Embryonic facial prominence (tissue), 1 donor: ENCODE data around the gene P2RX1.
A peak's percentile ranks its signal among the peaks of the same experiment; 100 is the strongest.
"Not testable (repeated sequence)": the region's sequence is repeated elsewhere in the genome, so short reads cannot be mapped to it uniquely, and the experiment has no call there.

Experiments
- DNase-seq: peaks from one replicate; pipeline ENCODE4 v3.0.0-alpha.2; 2016; ENCODE audit errors: extremely low spot score

The P2RX1 gene

DNA sequence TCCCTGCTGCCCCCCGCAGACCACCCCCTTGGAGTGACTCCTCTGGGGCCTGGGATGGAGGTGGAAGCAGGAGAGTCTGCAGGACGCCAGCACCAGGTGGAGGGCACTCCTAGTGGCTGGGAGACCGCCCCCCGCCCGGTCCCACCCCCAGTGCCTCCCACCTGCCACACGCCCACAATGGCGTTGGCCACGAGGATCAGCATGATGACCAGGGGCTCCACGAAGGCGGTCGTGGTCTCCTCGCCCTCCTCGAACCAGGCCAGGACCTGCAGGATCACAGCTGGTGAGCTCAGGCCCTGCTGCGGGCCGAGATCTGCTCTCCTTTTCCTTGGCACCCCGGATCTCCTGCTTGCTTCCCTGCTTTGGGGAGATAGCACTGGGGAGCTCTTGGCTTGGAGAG lies 35.2 kb upstream of the P2RX1 start:
- no peak for DNase-seq

DNA sequence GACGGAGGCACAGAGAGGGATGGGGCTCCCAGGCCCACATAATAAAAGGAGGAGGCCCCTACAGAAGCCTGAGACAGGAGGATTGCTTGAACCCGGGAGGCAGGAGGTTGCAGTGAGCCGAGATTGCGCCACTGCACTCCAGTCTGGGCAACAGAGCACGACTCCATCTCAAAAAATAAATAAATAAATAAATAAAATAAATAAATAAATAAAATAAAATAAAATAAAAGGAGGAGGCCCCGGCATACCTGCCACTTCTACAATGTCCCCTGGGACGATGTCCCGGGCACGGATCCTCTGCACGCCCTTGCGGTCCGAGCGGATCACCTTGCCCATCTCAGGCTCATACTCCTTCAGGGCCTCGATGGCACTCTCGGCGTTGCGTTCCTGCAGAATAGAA lies 34.7 kb upstream of the P2RX1 start:
- no peak for DNase-seq

DNA sequence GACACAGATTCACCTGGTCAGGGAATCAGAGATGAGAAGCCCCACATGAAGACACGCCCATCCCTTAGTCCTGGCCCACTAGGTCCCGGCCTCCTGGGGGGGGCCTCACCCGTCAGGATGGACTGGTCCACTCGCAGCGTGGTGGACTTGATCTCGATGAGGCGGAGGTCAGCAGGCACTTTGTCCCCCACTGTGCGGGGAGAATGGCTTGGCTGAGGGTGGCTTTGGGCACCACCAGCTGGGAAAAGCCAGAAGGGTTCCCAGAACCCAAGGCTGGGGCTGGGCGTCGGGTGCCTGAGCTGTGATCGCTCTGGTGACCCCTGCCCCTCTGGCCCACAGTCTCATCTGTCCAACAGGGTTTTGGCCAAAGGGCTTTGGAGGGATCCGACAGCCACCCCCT lies 34.3 kb upstream of the P2RX1 start:
- no peak for DNase-seq

DNA sequence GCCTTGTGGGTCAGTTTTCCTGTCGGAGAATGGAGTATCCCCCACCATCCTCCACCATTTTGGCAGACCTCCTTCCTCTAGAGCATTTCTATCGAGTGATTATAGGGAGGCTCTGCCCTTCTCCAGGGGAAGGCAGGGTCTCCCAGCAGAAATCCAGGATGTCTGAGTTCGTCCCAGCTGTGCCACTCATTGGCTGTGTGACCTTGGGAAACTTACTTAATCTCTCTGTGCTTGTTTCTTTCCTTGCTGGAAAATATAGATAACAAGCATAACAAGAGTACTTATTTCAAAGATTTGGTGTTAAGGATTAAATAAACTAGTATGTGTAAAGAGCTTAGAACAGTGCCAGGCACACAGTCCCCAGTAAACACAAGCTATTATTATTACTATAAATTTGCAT lies 33.2 kb upstream of the P2RX1 start:
- DNase-seq = no peak

DNA sequence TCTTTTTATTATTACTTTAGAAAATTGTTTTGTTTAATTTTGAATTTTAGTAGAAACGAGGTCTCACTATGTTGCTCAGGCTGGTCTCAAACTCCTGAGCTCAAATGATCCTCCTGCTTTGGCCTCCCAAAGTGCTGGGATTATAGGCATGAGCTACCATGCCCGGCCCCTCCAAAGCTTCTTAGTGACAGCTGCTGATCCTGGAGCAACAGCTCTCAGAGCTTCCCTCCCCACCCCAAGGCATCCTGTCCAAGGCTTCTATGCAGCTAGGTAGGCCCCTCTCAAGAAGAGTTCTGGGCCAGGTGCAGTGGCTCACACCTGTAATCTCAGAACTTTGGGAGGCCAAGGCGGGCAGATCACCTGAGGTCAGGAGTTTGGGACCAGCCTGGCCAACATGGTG lies 32.3 kb upstream of the P2RX1 start:
- not testable (repeated sequence) for DNase-seq

DNA sequence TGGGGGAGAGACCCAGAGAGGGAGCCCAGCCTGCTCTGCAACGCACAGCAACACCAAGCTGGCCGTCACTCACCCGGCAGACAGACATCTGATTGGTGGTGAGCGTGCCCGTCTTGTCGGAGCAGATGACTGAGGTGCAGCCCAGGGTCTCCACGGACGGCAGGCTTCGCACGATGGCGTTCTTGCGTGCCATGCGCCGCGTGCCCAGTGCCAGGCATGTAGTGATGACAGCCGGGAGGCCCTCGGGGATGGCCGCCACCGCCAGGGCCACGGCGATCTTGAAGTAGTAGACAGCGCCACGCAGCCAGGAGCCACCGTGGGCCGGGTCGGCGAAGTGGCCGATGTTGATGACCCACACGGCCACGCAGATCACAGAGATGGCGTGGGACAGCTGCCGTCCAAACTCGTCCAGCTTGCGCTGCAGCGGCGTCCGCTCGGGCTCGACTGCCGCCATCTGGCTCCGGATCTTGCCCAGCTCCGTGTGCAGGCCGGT lies 31.1 kb upstream of the P2RX1 start:
- DNase-seq = no peak

DNA sequence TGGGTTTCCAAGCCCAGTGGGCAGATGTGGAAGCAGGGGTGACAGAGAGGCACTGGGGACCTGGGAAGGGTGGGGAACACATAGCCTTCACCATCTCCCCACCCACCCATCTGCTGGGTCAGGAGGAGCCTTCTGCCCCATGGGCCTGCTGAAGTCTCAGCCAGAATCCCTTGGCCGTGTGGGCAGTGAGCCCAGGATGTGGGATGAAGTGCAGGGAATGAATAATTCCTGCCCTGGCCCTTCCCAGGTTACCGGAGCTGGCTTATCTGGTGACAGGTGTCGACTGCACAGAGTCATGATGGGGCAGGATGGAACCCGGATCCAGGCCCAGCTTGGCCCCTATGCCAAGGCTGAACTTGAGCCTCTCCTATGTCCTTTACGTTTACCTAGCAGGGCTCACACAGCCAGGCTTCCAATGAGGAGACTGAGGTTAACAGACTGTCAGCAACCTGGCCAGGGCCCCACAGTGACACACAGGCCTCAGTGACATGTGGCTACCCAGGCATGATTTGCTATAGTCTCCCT lies 30.5 kb upstream of the P2RX1 start:
- DNase-seq = no peak

DNA sequence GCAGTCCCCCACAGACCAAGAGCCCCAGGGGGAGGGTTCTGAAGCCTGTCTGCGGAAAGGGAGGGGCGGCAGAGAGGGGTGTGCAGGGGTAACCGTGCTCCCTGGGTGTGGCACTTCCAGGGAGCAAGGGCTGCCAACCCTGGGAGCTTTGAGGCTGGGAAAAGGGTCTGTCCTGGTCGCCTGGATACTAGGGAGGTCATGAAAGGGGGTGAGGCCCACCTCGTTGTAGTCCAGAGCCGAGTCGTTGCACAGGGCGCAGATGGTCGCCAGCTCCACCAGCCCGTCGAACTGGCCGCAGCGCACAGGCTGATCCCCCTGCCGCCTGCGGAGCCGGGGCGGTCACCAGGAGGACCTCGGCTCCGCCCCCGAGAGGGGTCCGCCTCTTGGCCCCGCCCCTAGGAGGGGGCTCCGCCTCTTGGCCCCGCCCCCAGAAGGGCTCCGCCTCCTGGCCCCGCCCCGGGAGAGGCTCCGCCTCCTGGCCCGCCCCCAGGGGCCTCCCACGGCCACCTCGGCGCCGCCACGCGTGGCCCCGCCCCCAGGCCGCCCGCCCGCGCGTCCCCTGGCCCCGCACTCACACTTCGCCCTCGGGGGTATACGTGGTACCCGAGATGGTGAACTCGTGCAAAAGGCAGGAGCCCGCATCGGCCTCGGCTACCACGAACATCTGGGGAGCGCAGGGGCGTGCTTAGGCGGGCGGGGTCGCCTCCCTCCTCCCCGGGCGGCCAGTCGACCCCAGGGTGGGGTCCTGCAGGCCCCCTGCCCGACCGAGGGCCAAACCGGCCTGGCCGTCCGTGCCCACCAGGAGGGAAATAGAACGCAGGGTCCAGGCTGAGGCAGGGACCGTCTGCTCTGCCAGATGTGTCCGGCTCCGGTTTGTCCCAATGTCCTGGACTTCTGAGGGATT lies 28.5 kb upstream of the P2RX1 start:
- DNase-seq = peak; percentile 14

DNA sequence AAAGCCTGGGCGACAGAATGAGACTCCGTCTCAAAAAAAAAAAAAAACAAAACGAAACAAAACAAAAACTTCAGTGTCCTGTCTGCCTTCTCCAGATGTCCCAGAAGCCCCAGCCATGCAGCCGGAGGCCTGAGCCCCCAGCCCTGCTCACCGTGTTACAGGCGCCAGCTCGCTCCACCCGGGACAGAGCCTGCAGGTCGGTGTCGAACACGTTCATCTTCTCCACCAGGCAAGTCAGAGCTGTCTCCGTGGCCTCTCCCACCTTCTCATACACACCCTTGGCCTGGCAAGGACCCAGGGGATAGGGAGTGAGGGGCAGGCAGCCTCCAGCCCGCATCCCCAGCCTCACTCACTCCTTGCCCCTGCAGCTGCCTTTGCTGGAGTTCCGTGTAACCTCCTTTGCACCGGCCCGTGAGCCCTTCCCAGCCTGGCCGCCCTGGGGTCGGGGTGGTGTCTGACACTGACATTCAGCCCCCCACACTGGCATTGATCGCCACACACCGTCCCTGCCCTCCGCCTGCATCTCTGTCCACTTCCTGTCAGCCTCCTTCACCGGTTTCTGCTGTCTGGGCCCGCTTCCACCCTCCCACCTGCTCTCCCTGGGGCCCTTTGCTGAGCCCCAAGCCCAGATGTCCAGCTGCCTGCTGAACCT lies 27.1 kb upstream of the P2RX1 start:
- DNase-seq = no peak

DNA sequence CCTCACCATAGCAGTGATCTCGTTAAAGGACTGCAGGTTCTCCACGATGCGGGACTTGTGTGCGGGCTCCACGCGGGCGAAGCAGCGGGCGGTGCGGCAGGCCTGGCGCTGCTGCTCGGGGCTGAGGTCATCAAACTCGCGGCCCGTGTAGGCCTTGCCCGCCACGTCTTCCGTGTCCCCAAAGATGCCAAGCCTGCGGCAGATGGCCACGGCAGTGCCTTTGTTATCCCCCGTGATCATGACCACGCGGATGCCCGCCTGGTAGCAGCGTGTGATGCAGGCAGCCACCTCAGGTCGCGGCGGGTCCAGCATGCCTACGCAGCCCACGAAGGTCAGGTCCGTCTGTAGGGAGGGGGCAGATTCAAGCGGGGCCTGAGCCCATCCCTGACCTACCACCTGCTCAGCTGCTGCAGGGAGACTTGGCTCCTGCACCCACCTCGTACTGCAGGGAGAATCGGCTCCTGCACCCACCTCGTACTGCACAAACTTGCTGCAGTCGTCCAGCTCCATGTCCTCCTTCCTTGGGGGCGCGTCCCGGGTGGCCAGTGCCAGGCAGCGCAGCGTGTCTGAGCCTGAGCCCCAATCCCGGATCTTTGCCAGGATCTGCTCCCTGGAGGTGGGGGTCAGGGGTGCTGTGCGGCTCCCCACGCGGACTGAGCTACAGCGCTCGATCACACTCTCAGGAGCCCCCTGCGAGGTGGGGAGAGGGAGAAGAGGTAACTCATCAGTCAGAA lies 24.9 kb upstream of the P2RX1 start:
- DNase-seq = no peak

DNA sequence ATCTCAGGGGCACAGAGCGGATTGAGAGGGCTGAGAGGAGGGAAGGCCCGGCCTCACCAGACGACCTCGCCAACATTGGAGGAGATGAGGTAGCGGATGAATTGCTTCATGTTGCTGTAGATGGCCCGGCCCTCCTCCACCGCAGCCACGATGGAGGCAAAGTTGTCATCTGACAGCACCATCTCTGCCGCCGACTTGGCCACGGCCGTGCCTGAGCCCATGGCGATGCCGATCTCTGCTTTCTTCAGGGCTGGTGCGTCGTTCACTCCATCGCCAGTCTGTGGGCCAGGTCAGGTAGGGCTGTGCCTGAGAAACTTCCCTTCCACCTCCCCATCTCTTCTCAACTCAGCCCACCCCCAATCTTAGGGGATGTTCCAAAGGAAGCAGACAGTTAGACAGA lies 21.1 kb upstream of the P2RX1 start:
- DNase-seq = no peak

DNA sequence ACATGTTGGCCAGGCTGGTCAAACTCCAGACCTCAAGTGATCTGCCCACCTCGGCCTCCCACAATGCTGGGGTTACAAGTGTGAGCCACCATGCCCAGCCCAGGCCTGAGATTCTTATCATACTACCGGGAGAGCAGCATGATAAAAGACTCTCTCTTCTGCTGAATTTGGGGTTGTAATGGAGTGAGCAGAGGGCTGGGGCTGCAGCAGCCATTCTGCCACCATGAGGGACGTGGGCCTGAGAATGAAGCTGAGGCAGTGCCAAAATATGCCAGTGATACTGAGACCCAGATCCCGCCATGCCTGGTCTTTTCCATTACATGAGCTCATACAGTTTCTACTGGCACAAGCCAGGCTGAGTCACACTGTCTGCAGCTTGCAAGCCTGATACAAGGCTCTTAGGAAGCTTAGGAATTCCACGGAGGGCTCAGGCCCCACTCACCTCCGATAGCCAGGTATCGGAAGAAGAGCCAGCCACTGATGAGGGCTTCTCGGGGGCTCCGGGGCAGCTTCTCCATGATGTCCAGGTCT lies 19.6 kb upstream of the P2RX1 start:
- no peak for DNase-seq

DNA sequence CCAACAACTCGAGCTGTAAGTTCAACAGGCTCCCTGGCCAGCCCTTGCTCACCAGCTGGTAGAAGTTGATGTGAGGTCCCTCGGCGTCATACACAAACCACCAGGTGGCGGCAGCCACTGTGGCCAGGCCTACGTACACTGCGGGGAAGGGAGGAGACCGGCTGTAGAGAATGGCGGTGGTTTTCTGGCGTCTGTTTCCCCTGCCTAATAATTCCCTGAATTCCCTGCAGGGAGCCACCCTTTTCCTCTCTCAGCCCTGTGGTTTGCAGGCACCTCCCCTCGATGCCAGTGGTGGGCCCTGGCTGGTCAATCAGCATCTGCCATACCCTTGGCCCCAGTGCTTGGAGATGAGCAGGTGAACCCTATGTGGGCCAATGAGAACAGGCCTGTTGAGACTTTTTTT lies 18.9 kb upstream of the P2RX1 start:
- peak; percentile 33 for DNase-seq

DNA sequence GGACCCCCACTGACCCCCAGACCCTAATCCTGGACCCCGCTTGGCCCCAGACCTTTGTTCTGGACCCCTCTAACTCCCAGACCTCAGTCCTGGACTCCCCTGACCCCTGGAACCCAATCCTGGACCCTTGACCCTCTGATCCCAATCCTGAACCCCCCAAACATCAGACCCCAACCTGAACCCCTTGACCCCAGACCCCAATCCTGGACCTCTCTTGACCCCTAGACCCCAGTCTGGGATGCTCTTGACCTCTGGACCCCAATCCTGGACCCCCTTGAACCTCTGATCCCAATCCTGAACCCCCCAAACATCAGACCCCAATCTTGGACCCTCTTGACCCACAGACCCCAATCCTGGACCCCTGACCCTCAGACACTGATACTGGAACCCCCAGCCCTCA lies 13.5 kb upstream of the P2RX1 start:
- DNase-seq = no peak

DNA sequence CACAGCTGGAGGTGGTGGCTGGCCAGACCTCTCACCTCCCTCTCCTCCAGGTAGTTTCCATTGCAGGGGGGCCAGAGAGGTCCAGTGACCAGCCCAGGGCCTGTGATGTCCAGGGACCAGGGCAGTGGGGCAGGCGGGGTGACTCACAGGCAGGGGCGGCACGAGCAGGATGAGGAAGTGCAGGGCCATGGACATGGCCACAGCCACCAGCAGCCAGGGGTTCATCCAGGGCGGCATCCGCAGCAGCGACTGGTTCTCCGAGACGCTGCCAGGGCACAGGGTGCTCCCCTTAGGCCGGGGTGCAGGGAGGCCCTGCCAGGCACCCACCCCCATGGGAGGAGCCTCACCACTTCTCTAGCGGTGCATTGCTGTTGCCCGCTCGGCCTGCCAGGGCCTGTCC lies 12.9 kb upstream of the P2RX1 start:
- DNase-seq = no peak

DNA sequence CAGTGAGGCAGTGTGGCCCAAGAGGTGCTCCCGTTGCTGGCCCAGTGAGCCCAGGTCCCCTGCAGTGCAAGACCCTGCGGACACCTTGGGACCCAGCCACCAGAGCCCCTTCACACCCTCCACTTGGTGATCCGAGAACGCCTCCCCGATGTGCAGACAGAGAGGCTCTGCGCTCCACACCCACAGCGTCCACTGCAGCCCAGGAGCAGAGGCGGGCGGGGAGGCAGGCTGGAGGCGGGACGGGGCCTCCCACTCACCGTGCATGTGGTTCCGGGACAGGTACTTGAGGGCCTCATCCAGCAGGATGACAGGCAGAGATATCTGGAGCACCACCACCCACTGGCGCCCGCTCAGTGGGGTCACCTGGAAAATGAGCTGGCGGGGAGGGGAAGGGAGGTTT lies 12.1 kb upstream of the P2RX1 start:
- no peak for DNase-seq

DNA sequence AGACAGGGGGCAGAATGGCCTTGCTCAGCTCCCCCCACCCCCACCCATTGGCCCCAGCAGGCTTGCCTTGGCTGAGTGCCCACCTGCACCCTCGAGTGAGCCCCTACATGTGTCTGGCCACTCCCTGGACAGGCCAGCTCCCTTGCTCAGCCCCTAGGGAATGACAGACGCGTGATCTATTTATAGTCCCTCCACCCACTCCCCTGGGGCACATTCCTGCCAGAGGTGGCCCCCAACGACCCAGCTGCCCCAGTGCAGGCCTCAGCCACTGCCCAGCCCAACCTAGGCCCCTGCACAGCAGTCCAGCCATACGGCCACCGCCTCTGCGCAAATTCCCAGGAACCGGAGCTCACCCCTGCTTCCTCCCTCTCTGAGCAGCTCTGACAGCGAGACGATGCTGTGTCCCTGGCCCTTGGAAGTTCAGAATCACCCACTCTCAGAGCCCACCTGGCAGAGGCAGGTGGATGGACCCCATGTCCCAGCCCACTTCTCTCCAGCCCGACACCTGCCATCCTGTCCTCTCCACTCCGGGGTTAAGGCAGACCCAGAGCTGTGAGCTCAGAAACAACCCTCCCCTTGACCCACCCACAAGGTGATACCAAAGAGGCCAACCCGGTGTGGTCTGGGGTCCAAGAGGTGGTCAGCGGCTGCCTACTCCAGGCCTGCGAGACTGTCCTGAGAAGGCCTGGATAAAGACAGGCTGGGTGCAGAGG lies 11.5 kb upstream of the P2RX1 start:
- DNase-seq = no peak

DNA sequence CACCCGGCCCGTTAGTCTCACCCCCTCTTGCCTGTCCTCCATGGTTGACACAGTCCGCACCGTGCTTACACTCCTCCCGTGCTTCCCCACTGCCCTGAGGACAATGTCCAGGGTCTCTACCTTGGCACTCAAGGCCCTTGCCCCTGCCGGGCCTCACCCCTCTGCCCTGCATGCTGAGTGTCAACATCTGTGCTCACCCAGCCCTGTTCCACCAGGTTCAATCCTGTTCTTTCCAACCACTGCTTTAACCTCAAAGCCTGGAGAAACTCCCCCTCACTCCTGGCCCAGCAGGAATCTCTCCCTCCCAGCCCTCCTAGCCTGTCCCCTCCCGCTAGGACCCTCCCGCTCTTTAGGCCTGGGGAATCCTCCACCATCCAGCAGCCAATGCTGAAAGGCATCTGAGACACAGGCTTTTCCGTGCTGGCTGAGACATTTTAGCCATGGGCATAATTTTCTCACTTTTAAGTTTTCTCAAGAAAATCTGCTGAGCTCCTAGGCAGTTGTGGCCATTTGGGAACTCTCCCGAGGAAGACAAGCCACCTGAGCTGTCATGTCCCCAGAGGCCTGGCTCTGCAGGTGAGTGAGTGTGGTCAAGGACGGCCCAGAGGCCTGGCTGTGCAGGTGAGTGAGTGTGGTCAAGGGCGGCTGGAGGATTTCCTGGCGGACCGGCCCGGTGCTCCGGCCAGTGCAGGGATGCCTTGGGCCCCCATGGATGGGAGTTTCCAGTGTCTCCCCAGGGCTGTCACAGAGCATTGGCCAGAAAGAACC lies 10.8 kb upstream of the P2RX1 start:
- no peak for DNase-seq

DNA sequence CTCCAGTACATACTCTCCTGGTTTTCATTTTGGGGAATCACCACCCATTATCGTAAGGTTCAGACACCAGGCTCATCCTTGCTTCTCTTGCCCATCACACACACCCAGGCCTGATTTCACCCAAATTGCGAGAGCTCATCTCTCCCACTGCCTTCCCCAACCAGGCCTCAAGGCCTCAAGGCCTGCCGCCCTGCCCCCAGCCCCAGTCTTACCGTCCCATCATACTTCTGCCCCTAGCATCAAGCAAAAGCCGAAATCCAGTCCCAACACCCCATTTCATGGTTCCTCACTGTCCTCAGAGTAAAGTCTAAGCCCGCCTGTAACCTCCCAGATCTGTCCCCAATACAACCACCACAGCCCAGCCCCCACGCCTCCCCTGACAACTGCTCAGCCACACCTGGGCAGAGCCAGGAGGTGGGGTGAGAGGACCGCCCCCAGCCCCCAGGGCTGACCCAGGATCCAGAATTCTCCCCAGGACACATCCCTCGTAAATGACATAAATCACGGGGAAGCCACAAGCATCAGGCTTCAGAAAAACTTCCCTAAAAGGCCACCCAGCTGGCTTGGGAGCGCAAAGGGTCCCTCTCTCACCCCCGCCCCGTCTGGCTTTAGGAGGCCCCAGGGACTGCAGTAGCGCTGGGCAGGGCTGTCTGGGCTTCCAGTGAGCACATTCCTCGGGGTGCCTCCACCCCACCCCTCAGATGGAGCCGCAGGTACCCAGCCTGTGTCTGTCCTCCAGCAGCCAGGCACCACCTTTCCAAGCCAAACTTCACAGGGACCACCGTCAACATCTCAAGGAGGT lies 9.6 kb upstream of the P2RX1 start:
- no peak for DNase-seq
